SK-N-DZ (cell line): Measurements from ENCODE around the gene C11orf42.
"Not testable (repeated sequence)": the region's sequence is repeated elsewhere in the genome, so short reads cannot be mapped to it uniquely, and the experiment has no call there.

Source experiments
- DNase-seq: peaks from one replicate; pipeline ENCODE4 v3.0.0-alpha.2; 2015; ENCODE audit warnings: low spot score

Gene C11orf42

DNA sequence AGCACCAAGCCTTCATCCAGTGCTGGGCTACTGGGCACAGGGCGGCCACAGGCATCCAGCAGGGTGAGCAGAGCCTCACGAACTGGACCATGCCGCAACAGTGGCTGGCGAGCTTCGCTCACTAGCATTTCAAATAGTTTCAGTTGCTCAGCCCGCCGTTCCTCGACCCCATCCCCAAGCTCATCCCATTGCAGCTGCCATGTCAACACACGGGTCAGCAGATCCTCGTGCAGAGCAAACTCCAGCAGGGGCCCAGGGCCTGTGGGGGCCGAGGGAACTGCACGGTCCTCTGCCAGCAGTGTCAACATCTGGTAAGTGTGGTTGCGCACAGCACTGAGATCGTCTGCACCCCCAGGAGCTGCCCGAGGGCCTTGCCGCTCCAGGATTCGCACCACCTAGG is 18.5 kb downstream of the C11orf42 start:
- DNase-seq: no peak

DNA sequence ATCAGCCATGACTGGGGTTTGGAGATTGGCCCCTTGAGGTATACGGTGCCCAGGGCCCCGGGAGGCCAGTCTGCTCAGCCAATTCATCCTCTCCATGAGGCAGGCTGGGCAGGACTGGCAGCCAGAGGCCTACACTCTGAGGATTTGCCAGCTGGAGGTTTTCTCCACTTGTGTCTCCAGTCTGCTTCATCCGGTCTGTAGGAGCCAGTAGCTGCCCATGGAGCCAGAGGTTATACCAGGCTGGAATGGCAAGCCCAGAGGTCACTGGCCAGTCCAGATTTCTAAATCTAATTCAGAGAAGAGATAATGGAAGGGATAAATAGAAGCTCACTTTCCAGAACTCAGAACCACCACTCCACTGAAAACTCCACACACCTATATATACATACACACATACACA is 19.1 kb downstream of the C11orf42 start:
- no peak for DNase-seq

DNA sequence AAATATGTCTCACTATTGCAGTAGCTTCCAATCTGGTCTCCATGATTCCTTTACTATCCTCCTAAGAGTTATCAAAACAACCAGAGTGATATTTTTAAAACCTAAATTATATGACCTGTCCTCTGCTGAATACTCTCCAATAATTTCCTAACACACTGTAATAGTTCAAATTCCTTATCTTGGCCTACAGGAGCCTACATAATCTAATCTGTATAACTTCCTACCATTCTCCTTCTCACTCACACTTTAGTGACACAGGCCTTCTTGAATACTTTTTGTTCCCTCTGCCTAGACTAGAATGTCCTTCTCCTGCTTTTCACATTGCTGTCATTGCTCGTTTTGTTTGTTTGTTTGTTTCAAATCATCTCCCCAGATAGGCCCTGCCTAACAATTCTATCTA is 19.7 kb downstream of the C11orf42 start:
- DNase-seq: no peak

DNA sequence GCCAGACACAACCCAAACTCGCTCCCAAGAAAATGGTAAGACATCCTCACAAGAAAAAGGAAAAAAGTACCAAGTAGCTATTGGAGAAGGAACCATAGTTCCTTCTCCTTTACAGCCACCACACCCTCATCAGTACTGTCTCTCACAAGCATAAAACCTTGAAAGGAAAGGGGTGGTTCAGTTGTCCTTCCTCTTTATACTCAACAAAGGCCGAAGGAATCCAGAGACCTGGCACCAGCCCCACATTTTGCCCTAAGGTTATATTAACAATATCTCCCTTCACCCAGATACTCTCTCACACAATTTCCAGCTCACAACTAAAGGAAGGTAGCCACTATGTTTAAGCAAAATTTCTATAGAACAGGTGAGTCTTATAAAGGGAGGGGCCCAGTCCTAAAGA is 20.5 kb downstream of the C11orf42 start:
- no peak for DNase-seq

DNA sequence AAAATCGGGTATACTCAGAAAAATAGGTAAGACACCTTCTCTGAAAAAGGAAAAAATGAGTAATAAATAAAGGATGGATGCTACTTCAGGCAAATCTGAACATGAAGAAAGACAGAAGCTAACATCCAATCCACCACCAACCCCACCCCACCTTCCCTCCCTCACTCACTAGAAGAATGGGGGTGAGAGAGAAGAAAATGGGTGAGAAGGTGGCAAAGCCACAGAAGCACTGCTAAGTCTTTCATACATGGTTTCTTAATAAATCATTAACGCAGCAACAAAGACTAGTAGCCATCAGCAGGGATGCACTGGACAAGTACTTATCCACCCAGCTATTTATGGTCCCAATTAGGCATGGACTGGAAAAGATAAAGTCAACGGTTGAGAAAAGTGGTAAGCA is 23.2 kb downstream of the C11orf42 start:
- DNase-seq: no peak

DNA sequence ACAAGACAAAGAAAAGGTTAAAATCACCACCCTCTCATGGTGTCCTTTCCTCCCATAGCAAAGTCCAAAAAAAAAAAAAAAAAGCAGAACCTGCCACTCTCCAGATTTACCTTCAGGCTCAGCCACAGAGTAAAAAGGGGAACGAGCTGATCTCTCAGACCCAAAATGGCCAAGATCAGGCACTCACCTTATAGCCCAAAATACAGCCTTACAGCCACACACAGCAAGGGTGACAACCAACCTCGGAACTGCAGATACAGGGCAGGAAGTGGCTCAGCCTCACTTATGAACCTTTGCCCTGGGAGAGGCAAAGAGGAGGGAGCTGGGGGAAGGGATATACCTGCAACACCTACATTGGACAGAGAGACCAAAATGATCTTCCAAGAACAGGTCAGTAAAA is 24.6 kb downstream of the C11orf42 start:
- DNase-seq: no peak

DNA sequence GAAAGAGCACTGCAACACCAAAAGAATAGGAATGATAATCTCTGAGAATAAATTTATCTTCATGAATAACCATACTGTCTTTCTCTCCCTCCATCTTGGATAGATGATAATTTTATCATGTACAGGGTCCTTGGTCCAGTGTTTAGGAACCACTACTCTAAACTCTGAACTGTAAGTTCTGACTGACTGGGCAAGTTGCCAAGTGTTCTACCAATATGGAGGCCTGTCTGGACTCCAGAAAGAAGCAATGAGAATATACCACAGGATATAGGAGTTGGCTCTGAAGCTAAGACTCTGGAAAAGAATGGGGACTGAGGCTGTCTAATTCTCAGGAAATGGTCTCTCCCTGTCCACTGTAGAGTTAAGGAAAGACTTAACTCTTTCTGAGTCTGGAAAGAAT is 27.5 kb downstream of the C11orf42 start:
- no peak for DNase-seq

DNA sequence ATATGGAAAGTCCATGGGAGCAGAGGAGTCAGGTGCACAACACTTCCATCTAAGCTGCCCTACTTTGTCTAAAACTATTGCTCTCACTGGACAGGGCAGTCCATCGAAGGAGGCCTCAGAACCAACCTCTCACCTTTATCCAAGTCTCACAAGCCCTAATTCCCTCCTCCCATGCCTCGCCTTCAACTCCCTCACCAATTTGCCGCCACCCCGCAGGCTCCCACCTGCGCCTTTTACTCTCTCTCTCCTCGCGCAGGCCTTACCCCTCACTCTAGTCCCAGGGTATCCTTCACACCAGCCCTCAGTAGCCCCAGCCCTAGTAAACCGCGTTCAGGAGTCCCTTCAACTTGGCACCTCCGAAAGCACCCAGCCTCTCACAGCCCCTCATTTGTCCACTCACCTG is 28.6 kb downstream of the C11orf42 start:
- no peak for DNase-seq

DNA sequence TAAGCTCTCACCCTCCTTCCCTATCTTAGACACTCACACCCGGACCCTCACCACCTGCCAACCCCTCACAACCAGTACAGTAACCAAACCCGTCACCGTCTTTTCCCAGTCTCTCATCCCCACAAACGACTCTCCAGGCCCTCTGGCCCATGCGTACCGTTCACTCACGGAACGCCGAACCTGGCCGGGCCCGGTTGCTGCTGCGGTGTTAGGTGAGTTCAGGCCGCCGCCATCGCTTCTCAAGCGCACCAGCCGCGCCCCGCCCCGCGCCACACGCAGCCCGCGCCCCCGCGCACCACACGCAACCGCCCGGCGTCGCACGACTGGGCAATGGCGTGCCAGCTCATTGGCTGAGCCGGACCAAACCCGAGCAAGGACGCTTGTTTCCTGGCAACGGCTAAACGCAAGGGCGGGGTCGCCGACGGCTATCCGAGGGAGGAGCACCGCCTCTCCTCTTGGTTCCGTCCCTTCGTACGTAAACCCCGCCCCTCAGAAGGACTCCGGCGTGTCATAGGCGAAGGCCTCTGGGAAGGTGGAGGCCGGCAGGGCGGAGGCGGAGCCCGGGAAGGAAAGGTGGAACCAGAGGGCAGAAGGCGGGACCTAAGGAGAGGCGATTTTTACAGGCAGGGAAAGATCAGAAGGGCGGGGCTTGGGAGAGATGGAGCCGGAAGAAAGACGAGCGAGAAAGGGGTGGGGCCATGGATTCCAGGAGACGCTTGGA is 29.2 kb downstream of the C11orf42 start, which contains the start of gene FHIP1B:
TSS of gene FHIP1B (minus strand) at position 250 of the 721 bp plus-strand sequence. CDS start 10,120 bp downstream, outside the sequence.
- DNase-seq: peak; percentile 100

DNA sequence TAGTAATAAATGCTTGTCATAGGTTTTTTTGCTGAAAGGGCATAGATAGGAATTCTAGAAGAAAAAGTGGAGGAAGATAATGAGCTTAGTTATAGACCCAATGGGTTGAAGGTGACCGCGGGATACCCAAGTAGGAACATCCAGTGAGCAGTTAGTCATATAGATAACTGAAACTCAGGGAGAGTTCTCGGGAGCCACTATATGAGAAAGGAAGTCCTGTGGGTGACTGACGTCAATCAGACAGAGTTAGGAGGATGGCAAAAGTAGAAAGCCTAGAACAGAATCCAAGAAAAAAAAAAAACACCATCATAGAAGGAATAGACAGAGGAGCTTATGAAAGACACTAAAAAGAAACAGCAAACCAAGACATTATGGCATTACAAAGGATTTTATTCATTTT is 31.9 kb downstream of the C11orf42 start:
- DNase-seq: no peak

DNA sequence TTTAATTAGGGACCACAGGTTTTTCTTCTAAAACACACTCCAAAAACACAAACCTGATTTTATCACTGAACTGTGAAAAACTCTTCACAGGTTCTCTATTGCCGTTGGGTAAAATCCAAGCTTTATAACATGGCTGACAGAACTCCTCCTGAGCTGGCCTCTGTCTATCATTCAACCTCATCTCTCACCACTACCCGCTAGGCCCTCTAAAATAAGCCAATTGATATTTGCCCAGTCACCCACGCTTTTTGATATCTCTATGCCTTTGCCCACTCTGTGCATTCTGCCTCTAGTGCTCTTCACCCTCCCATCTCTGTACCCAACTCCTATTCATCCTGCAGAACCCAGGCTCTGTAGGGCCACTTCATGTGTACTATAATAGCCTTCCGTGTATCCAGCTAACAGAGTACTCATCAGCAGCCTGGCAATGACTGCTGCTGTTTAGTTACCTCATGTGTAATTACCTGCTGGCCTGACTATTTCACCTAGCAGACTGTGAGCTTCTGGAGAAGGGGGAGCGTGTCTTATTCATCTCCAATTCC is 32.5 kb downstream of the C11orf42 start:
- DNase-seq: no peak

DNA sequence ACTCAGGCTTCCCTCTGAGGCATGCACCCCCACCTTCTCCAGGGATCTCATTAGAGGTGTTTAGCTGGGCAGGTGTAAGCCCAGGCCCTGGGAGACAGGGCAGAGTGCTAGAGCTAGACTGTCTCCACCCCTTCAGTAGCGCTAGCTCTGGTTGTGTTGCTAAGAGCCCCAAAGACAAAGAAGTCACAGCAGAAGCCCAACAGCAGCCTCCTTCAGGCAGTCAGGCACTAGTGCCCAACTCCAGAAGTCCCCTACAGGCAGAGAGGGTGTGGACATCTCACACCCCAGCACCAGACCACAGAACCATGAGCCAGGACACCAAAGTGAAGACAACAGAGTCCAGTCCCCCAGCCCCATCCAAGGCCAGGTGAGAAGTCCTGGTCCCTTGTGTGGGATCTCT is 33.5 kb downstream of the C11orf42 start, which contains the start of gene CNGA4:
TSS of gene CNGA4 (plus strand) at position 188 of the 400 bp plus-strand sequence. CDS start at position 306, 118 bp downstream.
- DNase-seq: no peak

DNA sequence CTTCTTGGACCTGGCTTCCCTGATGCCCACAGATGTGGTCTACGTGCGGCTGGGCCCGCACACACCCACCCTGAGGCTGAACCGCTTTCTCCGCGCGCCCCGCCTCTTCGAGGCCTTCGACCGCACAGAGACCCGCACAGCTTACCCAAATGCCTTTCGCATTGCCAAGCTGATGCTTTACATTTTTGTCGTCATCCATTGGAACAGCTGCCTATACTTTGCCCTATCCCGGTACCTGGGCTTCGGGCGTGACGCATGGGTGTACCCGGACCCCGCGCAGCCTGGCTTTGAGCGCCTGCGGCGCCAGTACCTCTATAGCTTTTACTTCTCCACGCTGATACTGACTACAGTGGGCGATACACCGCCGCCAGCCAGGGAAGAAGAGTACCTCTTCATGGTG is 34.8 kb downstream of the C11orf42 start:
- no peak for DNase-seq

DNA sequence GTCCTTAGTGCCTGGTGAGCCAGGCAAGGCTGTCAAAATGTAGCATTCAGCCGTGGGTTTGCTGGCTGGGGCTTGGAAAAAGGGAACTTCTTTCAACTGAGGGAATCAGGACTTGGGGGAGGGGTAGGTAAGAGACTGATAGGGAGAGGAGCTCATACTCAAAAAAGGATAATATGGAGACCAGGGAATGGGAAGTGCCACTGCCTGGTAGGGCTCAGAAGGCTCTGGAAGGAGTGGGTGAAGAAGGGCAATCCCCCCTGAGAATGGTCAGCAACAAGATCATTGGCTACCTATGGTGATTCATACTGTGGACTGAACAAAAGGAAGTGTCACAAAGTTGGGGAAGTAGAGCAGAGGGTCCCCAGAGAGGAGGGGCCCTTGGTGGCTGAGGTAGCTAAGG is 35.4 kb downstream of the C11orf42 start:
- DNase-seq: no peak

DNA sequence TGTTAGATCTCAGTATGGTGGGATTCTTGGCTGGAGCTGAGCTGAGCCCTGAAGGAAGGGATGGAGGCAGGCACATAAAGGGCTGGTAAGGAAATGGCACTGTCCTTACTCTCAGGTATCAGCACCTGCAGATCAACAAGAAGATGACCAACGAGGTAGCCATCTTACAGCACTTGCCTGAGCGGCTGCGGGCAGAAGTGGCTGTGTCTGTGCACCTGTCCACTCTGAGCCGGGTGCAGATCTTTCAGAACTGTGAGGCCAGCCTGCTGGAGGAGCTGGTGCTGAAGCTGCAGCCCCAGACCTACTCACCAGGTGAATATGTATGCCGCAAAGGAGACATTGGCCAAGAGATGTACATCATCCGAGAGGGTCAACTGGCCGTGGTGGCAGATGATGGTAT is 36.0 kb downstream of the C11orf42 start:
- no peak for DNase-seq

DNA sequence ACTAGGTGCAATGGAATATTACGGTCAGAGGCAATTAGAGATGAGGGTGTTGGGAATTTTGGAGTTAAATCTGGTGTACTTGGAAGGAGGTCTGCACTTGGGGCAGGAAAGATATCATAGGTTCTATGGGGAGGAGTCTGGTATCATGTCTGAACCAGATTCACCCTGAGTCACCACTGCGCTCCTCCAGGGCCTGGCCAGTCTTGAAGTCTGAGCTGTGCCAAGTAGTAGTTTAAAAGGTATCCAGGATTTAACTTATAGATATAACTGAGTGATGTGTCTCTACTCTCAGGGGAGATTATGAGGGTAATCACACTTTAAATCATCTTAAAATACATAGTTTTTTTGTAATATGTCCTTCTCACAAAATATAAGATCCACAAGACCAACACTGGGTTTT is 40.2 kb downstream of the C11orf42 start:
- DNase-seq: no peak

DNA sequence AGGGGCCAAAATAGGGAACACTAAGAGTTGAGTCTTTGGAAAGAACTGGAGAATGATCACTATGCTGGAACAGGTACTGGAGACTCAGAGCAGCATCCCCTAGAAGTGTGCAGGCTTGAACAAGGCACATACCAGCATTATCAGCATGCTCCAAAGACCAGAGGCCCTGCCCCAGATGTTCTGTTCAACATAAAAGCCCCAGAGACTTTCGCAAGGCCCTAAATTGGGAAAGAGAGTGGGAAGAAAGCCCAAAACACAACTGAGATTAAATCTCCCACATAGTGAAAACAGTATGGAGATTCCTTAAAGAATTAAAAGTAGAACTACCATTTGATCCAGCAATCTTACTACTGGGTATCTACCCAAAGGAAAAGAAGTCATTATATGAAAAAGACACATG is 42.9 kb downstream of the C11orf42 start:
- no peak for DNase-seq

DNA sequence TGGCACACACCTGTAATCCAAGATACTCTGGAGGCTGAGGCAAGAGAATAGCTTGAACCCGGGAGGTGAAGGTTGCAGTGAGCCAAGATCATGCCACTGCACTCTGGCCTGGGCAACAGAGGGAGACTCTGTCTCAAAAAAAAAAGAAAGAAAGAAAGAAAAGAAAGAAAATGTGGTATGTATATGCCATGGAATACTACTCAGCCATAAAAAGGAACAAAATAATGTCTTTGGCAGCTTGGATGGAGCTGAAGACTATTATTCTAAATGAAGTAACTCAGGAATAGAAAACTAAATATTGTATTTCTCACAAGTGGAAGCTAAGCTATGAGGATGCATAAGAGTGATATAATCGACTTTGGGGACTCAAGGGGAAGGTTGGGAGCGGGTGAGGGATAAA is 43.5 kb downstream of the C11orf42 start:
- not testable (repeated sequence) for DNase-seq

DNA sequence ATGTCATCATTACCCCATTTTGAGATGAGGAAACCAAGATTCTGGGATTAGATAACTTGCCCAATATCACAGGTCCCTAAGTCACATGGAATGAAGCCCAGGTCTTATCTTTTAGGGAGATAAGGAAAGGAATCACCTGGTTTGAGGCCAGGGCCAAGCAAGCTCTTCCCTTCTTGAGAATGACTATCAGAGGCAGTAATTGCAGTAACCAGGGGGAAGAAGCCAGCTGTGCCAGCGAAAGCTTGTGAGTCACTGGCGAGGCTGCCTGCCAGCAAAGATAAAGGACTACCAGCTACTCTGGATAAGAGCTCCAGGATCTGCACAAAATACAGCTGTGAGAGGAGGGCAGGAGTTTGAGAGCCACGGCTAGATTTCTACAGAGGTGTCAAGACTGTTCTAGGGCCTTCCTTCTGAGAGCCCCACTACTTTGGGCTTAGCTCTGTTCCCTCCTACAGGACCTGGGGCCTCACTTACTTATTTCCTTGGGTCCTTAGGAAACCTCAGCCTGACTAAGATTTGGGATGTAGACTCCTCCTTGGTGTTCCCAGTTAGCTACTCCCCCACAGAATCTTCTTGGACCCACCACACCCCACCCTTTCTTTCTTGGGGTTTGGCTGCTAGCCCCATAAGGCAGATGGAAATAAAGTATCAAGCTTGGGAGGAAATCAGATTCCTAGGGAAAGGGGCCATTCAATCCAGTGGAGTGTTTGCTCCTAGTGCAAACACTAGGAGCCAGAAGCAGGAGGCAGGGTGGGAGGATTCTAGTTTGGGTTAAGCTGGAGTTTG is 44.6 kb downstream of the C11orf42 start:
- no peak for DNase-seq

DNA sequence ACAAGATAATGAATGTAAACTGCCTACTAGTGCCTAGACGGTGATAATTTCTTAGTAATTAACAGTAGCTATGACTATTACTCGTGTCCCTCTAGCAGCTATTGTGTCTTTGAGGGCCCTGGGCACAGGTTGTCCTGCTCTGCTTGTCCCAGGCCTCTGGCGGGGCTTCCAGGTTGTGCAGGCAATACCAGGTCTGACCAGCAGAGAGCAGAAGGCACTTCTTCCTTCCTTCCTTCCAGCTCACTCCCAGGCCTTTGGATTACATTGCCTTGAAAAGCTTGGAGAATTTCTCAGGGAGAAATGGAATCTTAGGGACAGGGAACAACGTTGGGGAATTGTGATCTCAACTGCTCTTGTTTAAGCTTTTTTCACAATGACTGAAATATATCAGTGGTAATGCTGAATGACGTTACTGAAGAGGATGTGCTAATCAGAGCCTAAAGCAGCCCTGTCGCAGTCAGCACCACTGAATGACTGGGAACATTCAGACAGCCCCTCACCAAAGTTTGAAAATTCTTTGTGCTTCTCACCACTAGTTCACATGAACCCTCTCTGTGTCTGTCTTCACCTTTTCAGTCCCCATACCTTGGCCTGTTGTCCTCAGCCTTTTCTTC is 45.9 kb downstream of the C11orf42 start:
- DNase-seq: peak; percentile 70

DNA sequence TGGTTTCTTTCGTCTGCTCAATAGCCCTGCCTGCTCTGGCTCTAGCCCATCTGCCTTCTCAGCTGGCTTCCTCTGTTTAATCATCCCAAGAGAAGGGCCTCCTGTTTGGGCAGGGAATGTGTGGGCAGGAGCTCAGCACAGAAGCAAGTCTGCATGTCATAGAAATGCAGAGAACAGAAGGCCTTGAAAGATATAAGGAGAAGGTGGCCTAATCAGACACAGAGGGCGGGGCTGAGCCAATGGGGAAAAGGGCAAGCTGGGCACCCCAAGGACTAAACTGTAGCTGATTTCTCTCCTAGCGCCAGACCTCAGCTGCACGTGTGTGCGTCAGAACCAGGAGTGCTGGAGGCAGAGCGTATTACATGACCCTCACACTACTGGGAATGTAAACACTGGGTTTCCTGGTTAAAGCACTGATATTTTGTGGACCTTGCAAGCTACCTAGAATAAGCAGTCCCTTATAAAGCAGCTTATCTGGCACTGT is 46.7 kb downstream of the C11orf42 start:
- DNase-seq: no peak

DNA sequence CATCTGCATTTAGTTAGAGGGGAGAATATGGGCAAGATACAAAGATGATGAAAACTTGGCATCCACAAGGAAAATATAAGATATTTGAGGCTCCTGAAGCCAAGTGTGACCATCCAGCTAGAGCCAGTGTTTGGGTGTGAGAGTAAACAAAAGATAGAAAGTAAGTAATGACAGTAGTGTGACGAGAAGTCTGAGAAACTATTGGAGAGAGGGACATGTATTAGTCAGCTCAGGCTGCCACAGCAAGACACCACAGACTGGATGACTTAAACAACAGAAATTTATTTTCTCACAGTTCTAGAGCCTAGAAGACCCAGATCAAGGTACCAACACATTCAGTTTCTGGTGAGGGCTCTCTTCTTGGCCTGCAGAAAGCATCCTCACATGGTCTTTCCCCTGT is 47.8 kb downstream of the C11orf42 start:
- no peak for DNase-seq
